GM19193 (cell line): ENCODE data around the gene HECW1.

Experiments
- POLR2A ChIP-seq: IDR thresholded peaks from 4 replicates; pipeline ENCODE4 v1.6.1; 2011; ENCODE audit not compliant: insufficient read depth, insufficient read length; ENCODE audit errors: extremely low read depth

HECW1 gene

GRCh38 chr7:43175570-43176200 is 63.2 kb downstream of the HECW1 start:
- no peak for TF ChIP-seq POLR2A

GRCh38 chr7:43179393-43179792 is 66.9 kb downstream of the HECW1 start:
- TF ChIP-seq POLR2A: no peak

GRCh38 chr7:43192806-43193460 is 80.5 kb downstream of the HECW1 start:
- no peak for TF ChIP-seq POLR2A

GRCh38 chr7:43193893-43194292 is 81.4 kb downstream of the HECW1 start:
- TF ChIP-seq POLR2A: no peak

GRCh38 chr7:43195256-43195655 is 82.8 kb downstream of the HECW1 start:
- no peak for TF ChIP-seq POLR2A

- no peak for TF ChIP-seq POLR2A
These were observed 83.3 kb downstream of the HECW1 start for GRCh38 chr7:43195768-43196167.

GRCh38 chr7:43196379-43196778 is 83.9 kb downstream of the HECW1 start:
- TF ChIP-seq POLR2A: no peak

GRCh38 chr7:43198016-43198415 is 85.6 kb downstream of the HECW1 start:
- TF ChIP-seq POLR2A: no peak

GRCh38 chr7:43198599-43199090 is 86.2 kb downstream of the HECW1 start:
- no peak for TF ChIP-seq POLR2A

- no peak for TF ChIP-seq POLR2A
These were observed 87.1 kb downstream of the HECW1 start for GRCh38 chr7:43199371-43200160.

- TF ChIP-seq POLR2A: no peak
These were observed 89.5 kb downstream of the HECW1 start for GRCh38 chr7:43201912-43202311.

GRCh38 chr7:43204081-43204480 is 91.6 kb downstream of the HECW1 start:
- TF ChIP-seq POLR2A: no peak

GRCh38 chr7:43205171-43205795 is 92.8 kb downstream of the HECW1 start:
- no peak for TF ChIP-seq POLR2A

- TF ChIP-seq POLR2A: no peak
These were observed 95.8 kb downstream of the HECW1 start for GRCh38 chr7:43208242-43208641.

- no peak for TF ChIP-seq POLR2A
These were observed 98.8 kb downstream of the HECW1 start for GRCh38 chr7:43211286-43211685.
